Ectodermal cell (in vitro differentiated cells): ENCODE results near the gene ENO4.

Experiments used
- H3K27ac ChIP-seq: 2 replicates; pipeline ENCODE4 v1.7.0; 2013; ENCODE audit warnings: mild to moderate bottlenecking, low read depth, low read length; ENCODE audit not compliant: insufficient read depth, poor library complexity, severe bottlenecking
- H3K27me3 ChIP-seq: 2 replicates; pipeline ENCODE4 v1.7.0; 2013; ENCODE audit warnings: mild to moderate bottlenecking, low read length; ENCODE audit not compliant: insufficient read depth, control insufficient read depth, poor library complexity, severe bottlenecking
- H3K36me3 ChIP-seq: one replicate; pipeline ENCODE4 v1.7.0; 2013; ENCODE audit warnings: low read length; ENCODE audit not compliant: control insufficient read depth, insufficient read depth
- H3K4me1 ChIP-seq: one replicate; pipeline ENCODE4 v1.7.0; 2013; ENCODE audit warnings: low read length; ENCODE audit not compliant: control insufficient read depth, insufficient read depth
- H3K4me3 ChIP-seq: 2 replicates; pipeline ENCODE4 v1.7.0; 2013; ENCODE audit warnings: low read depth, low read length, control low read depth; ENCODE audit not compliant: insufficient read depth
- H3K9me3 ChIP-seq: 2 replicates; pipeline ENCODE4 v1.7.0; 2013; ENCODE audit warnings: mild to moderate bottlenecking, low read length, moderate library complexity; ENCODE audit not compliant: control insufficient read depth
- WGBS, 2 experiments: methylation state at CpG; one replicate each; pipeline ENCODE4 v1.1.7; 2013; ENCODE audit warnings: missing lambda C conversion rate in 2 of 2; 5-methylcytosine and 5-hydroxymethylcytosine counted together

ENO4 gene

GRCh38 chr10:116810895-116811294 lies 38.4 kb upstream of the ENO4 start:
- 81 to 100% methylated on average over 1 to 2 of the region's 2 CpGs for WGBS, 2 experiments
- no peak overlapping the region for H3K4me3 ChIP-seq
- no peaks in the 10 kb centered on the region for H3K9me3 ChIP-seq
- H3K27me3 ChIP-seq: no peaks in the 10 kb centered on the region
- no peaks in the 10 kb centered on the region for H3K36me3 ChIP-seq
- H3K4me1 ChIP-seq: no peaks in the 10 kb centered on the region
- H3K27ac ChIP-seq: no peak overlapping the region

- Histone ChIP-seq H3K36me3 (no peaks in the 10 kb centered on the region), H3K4me1 (no peaks in the 10 kb centered on the region), H3K9me3 (no peaks in the 10 kb centered on the region), H3K27ac (no peak overlapping the region), H3K27me3 (peaks cover 4% of the 10 kb centered on the region), H3K4me3 (no peak overlapping the region)
- 94 to 95% methylated on average over 11 of the region's 11 CpGs for WGBS, 2 experiments
Observed at GRCh38 chr10:116811691-116812090, 37.6 kb upstream of the ENO4 start.

GRCh38 chr10:116815641-116816415 lies 33.5 kb upstream of the ENO4 start:
- 88 to 90% methylated on average over 18 of the region's 18 CpGs for WGBS, 2 experiments
- Histone ChIP-seq H3K27me3 (peaks cover 8% of the 10 kb centered on the region), H3K27ac (no peak overlapping the region), H3K36me3 (no peaks in the 10 kb centered on the region), H3K4me1 (no peaks in the 10 kb centered on the region), H3K9me3 (no peaks in the 10 kb centered on the region), H3K4me3 (no peak overlapping the region)

GRCh38 chr10:116817178-116817577 lies 32.1 kb upstream of the ENO4 start:
- H3K27ac ChIP-seq: no peak overlapping the region
- no peaks in the 10 kb centered on the region for H3K36me3 ChIP-seq
- 60 to 65% methylated on average over 10 of the region's 10 CpGs for WGBS, 2 experiments
- no peak overlapping the region for H3K4me3 ChIP-seq
- H3K4me1 ChIP-seq: no peaks in the 10 kb centered on the region
- no peaks in the 10 kb centered on the region for H3K9me3 ChIP-seq
- peaks cover 8% of the 10 kb centered on the region for H3K27me3 ChIP-seq

- no peak overlapping the region for H3K27ac ChIP-seq
- H3K36me3 ChIP-seq: no peaks in the 10 kb centered on the region
- H3K4me3 ChIP-seq: no peak overlapping the region
- peaks cover 8% of the 10 kb centered on the region for H3K27me3 ChIP-seq
- WGBS, 2 experiments: 93 to 94% methylated on average over 8 of the region's 8 CpGs
- H3K4me1 ChIP-seq: no peaks in the 10 kb centered on the region
- no peaks in the 10 kb centered on the region for H3K9me3 ChIP-seq
Observed at GRCh38 chr10:116817780-116818343, 31.4 kb upstream of the ENO4 start.

GRCh38 chr10:116819999-116820677 lies 29.2 kb upstream of the ENO4 start:
- H3K36me3 ChIP-seq: no peaks in the 10 kb centered on the region
- no peaks in the 10 kb centered on the region for H3K4me1 ChIP-seq
- WGBS, 2 experiments: 90 to 93% methylated on average over 6 of the region's 6 CpGs

GRCh38 chr10:116825901-116826300 lies 23.4 kb upstream of the ENO4 start:
- H3K36me3 ChIP-seq: no peaks in the 10 kb centered on the region
- no peaks in the 10 kb centered on the region for H3K27me3 ChIP-seq
- no peak overlapping the region for H3K4me3 ChIP-seq
- peaks cover 9% of the 10 kb centered on the region for H3K4me1 ChIP-seq
- H3K27ac ChIP-seq: no peak overlapping the region
- H3K9me3 ChIP-seq: no peaks in the 10 kb centered on the region
- WGBS, 2 experiments: 65 to 69% methylated on average over 6 to 7 of the region's 7 CpGs

More at GRCh38 chr10:116819999-116820677, 29.2 kb upstream of the ENO4 start:
- H3K4me3 ChIP-seq: no peak overlapping the region
- H3K27me3 ChIP-seq: peaks cover 8% of the 10 kb centered on the region
- H3K27ac ChIP-seq: no peak overlapping the region
- H3K9me3 ChIP-seq: no peaks in the 10 kb centered on the region

GRCh38 chr10:116826803-116827202 lies 22.5 kb upstream of the ENO4 start:
- 66 to 72% methylated on average over 7 of the region's 7 CpGs for WGBS, 2 experiments
- H3K36me3 ChIP-seq: no peaks in the 10 kb centered on the region
- H3K4me1 ChIP-seq: peaks cover 9% of the 10 kb centered on the region
- no peak overlapping the region for H3K27ac ChIP-seq
- no peak overlapping the region for H3K4me3 ChIP-seq
- H3K27me3 ChIP-seq: no peaks in the 10 kb centered on the region
- no peaks in the 10 kb centered on the region for H3K9me3 ChIP-seq

- Histone ChIP-seq H3K27ac (no peak overlapping the region), H3K4me3 (no peak overlapping the region), H3K4me1 (peaks cover 9% of the 10 kb centered on the region), H3K36me3 (no peaks in the 10 kb centered on the region), H3K27me3 (no peaks in the 10 kb centered on the region), H3K9me3 (no peaks in the 10 kb centered on the region)
- WGBS, 2 experiments: 91 to 92% methylated on average over 11 of the region's 11 CpGs
Observed at GRCh38 chr10:116827214-116827671, 22.1 kb upstream of the ENO4 start.

- no peaks in the 10 kb centered on the region for H3K9me3 ChIP-seq
- H3K27me3 ChIP-seq: no peaks in the 10 kb centered on the region
Observed at GRCh38 chr10:116828116-116828515, 21.2 kb upstream of the ENO4 start.

More at GRCh38 chr10:116828116-116828515, 21.2 kb upstream of the ENO4 start:
- Histone ChIP-seq H3K27ac (no peak overlapping the region), H3K36me3 (no peaks in the 10 kb centered on the region), H3K4me1 (peaks cover 9% of the 10 kb centered on the region), H3K4me3 (no peak overlapping the region)
- WGBS, 2 experiments: 94 to 97% methylated on average over 2 of the region's 2 CpGs
